GM23338 (cell line): ENCODE data around the gene KCNJ3. TPM values are rescaled to one million over a fixed set of nuclear protein-coding genes. Genes with fewer than 3 reads are reported as not detected.

ENCODE experiments used
- ATAC-seq: fragments of 200-7000 bp; cut with Tn5 transposase; 3 replicates; pipeline ENCODE4 v1.9.1; 2020
- DNase-seq: peaks from one replicate; pipeline ENCODE4 v3.0.0-alpha.2; 2015; ENCODE audit warnings: low spot score
- H2AFZ ChIP-seq: fragments of 200-600 bp; sonication (generic); 2 replicates; pipeline ENCODE4 v1.8.0; 2016; ENCODE audit warnings: antibody characterized with exemption, mild to moderate bottlenecking, moderate library complexity
- H3F3A ChIP-seq: fragments of 200-600 bp; sonication (generic); replicated peaks from 2 replicates; pipeline ENCODE4 v1.8.0; 2017; ENCODE audit warnings: antibody characterized with exemption, mixed run types, low read depth
- H3K27ac ChIP-seq: fragments of 200-600 bp; sonication (generic); 2 replicates; pipeline ENCODE4 v1.6.1; 2016; ENCODE audit warnings: low read depth
- H3K27me3 ChIP-seq: fragments of 200-600 bp; sonication (generic); 2 replicates; pipeline ENCODE4 v1.8.0; 2016; ENCODE audit warnings: mild to moderate bottlenecking, mixed run types, moderate library complexity; ENCODE audit not compliant: insufficient read depth
- H3K36me3 ChIP-seq: fragments of 200-600 bp; sonication (generic); 2 replicates; pipeline ENCODE4 v1.8.0; 2016; ENCODE audit warnings: mild to moderate bottlenecking; ENCODE audit not compliant: insufficient read depth
- H3K4me1 ChIP-seq: fragments of 200-600 bp; sonication (generic); 2 replicates; pipeline ENCODE4 v1.8.0; 2016; ENCODE audit warnings: mild to moderate bottlenecking, moderate library complexity; ENCODE audit not compliant: insufficient read depth
- H3K4me2 ChIP-seq: fragments of 200-600 bp; sonication (generic); 2 replicates; pipeline ENCODE4 v1.7.1; 2017; ENCODE audit warnings: mixed run types
- H3K4me3 ChIP-seq: fragments of 200-600 bp; sonication (generic); 2 replicates; pipeline ENCODE4 v1.6.1; 2016; ENCODE audit warnings: mixed run types
- H3K79me2 ChIP-seq: fragments of 200-600 bp; sonication (generic); replicated peaks from 2 replicates; pipeline ENCODE4 v1.8.0; 2017; ENCODE audit warnings: mild to moderate bottlenecking; ENCODE audit not compliant: insufficient read depth
- H3K9me2 ChIP-seq: fragments of 200-600 bp; sonication (generic); 2 replicates; pipeline ENCODE4 v1.8.0; 2017; ENCODE audit not compliant: insufficient read depth
- H4K20me1 ChIP-seq: fragments of 200-600 bp; sonication (generic); replicated peaks from 2 replicates; pipeline ENCODE4 v1.8.0; 2017; ENCODE audit warnings: mild to moderate bottlenecking; ENCODE audit not compliant: insufficient read depth
- H3K27ac Mint-ChIP-seq: 2 replicates; pipeline ENCODE4 v1.8.0; 2020; ENCODE audit warnings: inconsistent platforms, mild to moderate bottlenecking, moderate library complexity, mixed read lengths
- H3K27me3 Mint-ChIP-seq: 3 replicates; pipeline ENCODE4 v1.8.0; 2022; ENCODE audit warnings: low read depth, mild to moderate bottlenecking, moderate library complexity, mixed read lengths, inconsistent platforms; ENCODE audit not compliant: insufficient read depth, poor library complexity
- H3K36me3 Mint-ChIP-seq: 3 replicates; pipeline ENCODE4 v1.8.0; 2021; ENCODE audit warnings: low read depth, mild to moderate bottlenecking, inconsistent platforms, moderate library complexity, mixed read lengths
- H3K4me1 Mint-ChIP-seq: 3 replicates; pipeline ENCODE4 v1.8.0; 2020; ENCODE audit warnings: mild to moderate bottlenecking, inconsistent platforms, mixed read lengths
- H3K4me3 Mint-ChIP-seq: 3 replicates; pipeline ENCODE4 v1.8.0; 2021; ENCODE audit warnings: moderate library complexity, mild to moderate bottlenecking, inconsistent platforms, mixed read lengths
- H3K9me3 Mint-ChIP-seq: 3 replicates; pipeline ENCODE4 v1.8.0; 2020; ENCODE audit warnings: moderate library complexity, mild to moderate bottlenecking, inconsistent platforms, mixed read lengths
- CREB1 ChIP-seq: fragments of 250-450 bp; sonication (Bioruptor Pico); IDR thresholded peaks from 2 replicates; pipeline ENCODE4 v1.5.0; 2020; ENCODE audit warnings: low read depth, mild to moderate bottlenecking, moderate library complexity
- CTCF ChIP-seq, 2 experiments: fragments of 200-600 bp in 1 of 2; sonication (generic) in 1 of 2; conservative IDR thresholded peaks; 2 replicates each; pipeline versions ENCODE4 v1.5.1 to v1.6.1; 2016 to 2017; ENCODE audit warnings: antibody characterized with exemption in 2 of 2, low read depth in 2 of 2, mild to moderate bottlenecking in 2 of 2, moderate library complexity in 1 of 2
- EZH2 ChIP-seq: fragments of 200-600 bp; sonication (generic); IDR thresholded peaks from one replicate; pipeline ENCODE4 v1.8.0; 2017; ENCODE audit warnings: antibody characterized with exemption, mild to moderate bottlenecking, low read depth; ENCODE audit not compliant: unreplicated experiment
- EZH2phosphoT487 ChIP-seq: fragments of 200-600 bp; sonication (generic); IDR thresholded peaks from one replicate; pipeline ENCODE4 v1.8.1; 2018; ENCODE audit warnings: antibody characterized with exemption; ENCODE audit not compliant: unreplicated experiment
- JUNB ChIP-seq: IDR thresholded peaks from one replicate; pipeline ENCODE4 v1.6.1; 2016; ENCODE audit warnings: antibody characterized with exemption; ENCODE audit not compliant: unreplicated experiment
- NANOG ChIP-seq: IDR thresholded peaks from 2 replicates; pipeline ENCODE4 v1.6.1; 2016; ENCODE audit warnings: antibody characterized with exemption, borderline replicate concordance
- POLR2AphosphoS5 ChIP-seq: IDR thresholded peaks from 2 replicates; pipeline ENCODE4 v1.6.1; 2016; ENCODE audit warnings: antibody characterized with exemption, low read depth
- REST ChIP-seq: IDR thresholded peaks from one replicate; pipeline ENCODE4 v1.6.1; 2018; ENCODE audit warnings: antibody characterized with exemption; ENCODE audit not compliant: unreplicated experiment
- STAT1 ChIP-seq: IDR thresholded peaks from one replicate; pipeline ENCODE4 v1.6.1; 2016; ENCODE audit warnings: antibody characterized with exemption; ENCODE audit not compliant: unreplicated experiment
- ZNF114 ChIP-seq: fragments of 250-450 bp; sonication (Bioruptor Pico); IDR thresholded peaks from 2 replicates; pipeline ENCODE4 v1.5.0; 2020; ENCODE audit warnings: mild to moderate bottlenecking, moderate library complexity
- ZNF331 ChIP-seq: fragments of 250-450 bp; sonication (Bioruptor Pico); IDR thresholded peaks from 2 replicates; pipeline ENCODE4 v1.5.0; 2020; ENCODE audit warnings: low read depth, mild to moderate bottlenecking, moderate library complexity
- polyA plus RNA-seq: library from polyadenylated mRNA; unstranded; fragments of >200 nt; fragmentation: Nextera tagmentation; extraction: Ambion mirVana; gene quantifications from 2 replicates; pipeline ENCODE4 v1.2.1, GENCODE V29; 2016
- total RNA-seq: library from RNA; depleted of rRNA; stranded (reverse); fragments of >200 nt; shearing (Covaris generic); gene quantifications from 2 replicates; pipeline ENCODE4 v1.2.3, GENCODE V29; 2014
- TF ChIP-seq, protein P1 (sequence below): IDR thresholded peaks from 2 replicates; pipeline ENCODE4 v1.6.1; 2016; ENCODE audit warnings: antibody characterized with exemption

KCNJ3 gene
- total and polyA plus RNA-seq, 2 experiments from 2014 or later = 0.05 to 0.28 TPM

- TF ChIP-seq, protein P1, sequence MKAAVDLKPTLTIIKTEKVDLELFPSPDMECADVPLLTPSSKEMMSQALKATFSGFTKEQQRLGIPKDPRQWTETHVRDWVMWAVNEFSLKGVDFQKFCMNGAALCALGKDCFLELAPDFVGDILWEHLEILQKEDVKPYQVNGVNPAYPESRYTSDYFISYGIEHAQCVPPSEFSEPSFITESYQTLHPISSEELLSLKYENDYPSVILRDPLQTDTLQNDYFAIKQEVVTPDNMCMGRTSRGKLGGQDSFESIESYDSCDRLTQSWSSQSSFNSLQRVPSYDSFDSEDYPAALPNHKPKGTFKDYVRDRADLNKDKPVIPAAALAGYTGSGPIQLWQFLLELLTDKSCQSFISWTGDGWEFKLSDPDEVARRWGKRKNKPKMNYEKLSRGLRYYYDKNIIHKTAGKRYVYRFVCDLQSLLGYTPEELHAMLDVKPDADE = no peak
- TF ChIP-seq JUNB (no peak), STAT1 (no peak), POLR2AphosphoS5 (no peak), REST (no peak), EZH2 (no peak), NANOG (no peak), ZNF331 (CRISPR knock-in tag) (no peak), EZH2phosphoT487 (no peak), ZNF114 (CRISPR knock-in tag) (no peak), CTCF (conservative IDR thresholded peaks at IDR 0.05; ENCODE audit: low read depth in 2 of 2) (no peak), CREB1 (CRISPR knock-in tag) (no peak)
Observed at GRCh38 chr2:154771664-154772284, 73.3 kb downstream of the KCNJ3 start (continued).

- DNase-seq (no peak), ATAC-seq (no peak)
- H3K4me1 Mint-ChIP-seq = no peaks in the 10 kb centered on the region
- Histone ChIP-seq H3F3A (no peaks in the 10 kb centered on the region), H3K4me3 (no peak overlapping the region), H3K9me2 (no peaks in the 10 kb centered on the region), H3K4me2 (no peak overlapping the region), H3K27ac (no peak overlapping the region), H3K4me1 (no peaks in the 10 kb centered on the region), H2AFZ (no peak overlapping the region), H3K27me3 (no peaks in the 10 kb centered on the region), H4K20me1 (no peaks in the 10 kb centered on the region), H3K79me2 (no peaks in the 10 kb centered on the region), H3K36me3 (no peaks in the 10 kb centered on the region)
- H3K36me3 Mint-ChIP-seq = no peaks in the 10 kb centered on the region
- H3K4me3 Mint-ChIP-seq = no peak overlapping the region
- no peaks in the 10 kb centered on the region for H3K9me3 Mint-ChIP-seq
- TF ChIP-seq STAT1 = no peak
- no peak overlapping the region for H3K27ac Mint-ChIP-seq
- no peaks in the 10 kb centered on the region for H3K27me3 Mint-ChIP-seq
Observed at GRCh38 chr2:154776825-154777224, 78.3 kb downstream of the KCNJ3 start.
